SK-N-SH treated with all-trans-retinoic acid at 6 μM for 48 hours (cell line): ENCODE measurements around the gene TYW1B.
"Not testable (repeated sequence)": the region's sequence is repeated elsewhere in the genome, so short reads cannot be mapped to it uniquely, and the experiment has no call there.

Experiments
- ARNTL ChIP-seq: fragments of 450-650 bp; formaldehyde crosslinking; IDR thresholded peaks from 2 replicates; pipeline ENCODE4 v1.5.0; 2020; ENCODE audit warnings: low read depth, mild to moderate bottlenecking, moderate library complexity, borderline replicate concordance
- CSDC2 ChIP-seq: fragments of 250-450 bp; sonication (Bioruptor Pico); IDR thresholded peaks from 2 replicates; pipeline ENCODE4 v1.5.0; 2020; ENCODE audit warnings: mild to moderate bottlenecking, moderate library complexity
- PATZ1 ChIP-seq: fragments of 250-450 bp; sonication (Bioruptor Pico); IDR thresholded peaks from 2 replicates; pipeline ENCODE4 v1.8.0; 2020; ENCODE audit warnings: mild to moderate bottlenecking, moderate library complexity, borderline replicate concordance
- PPARA ChIP-seq: fragments of 250-450 bp; sonication (Bioruptor Pico); IDR thresholded peaks from 2 replicates; pipeline ENCODE4 v1.5.0; 2020; ENCODE audit warnings: mild to moderate bottlenecking, borderline replicate concordance
- SNAI2 ChIP-seq: fragments of 250-450 bp; sonication (Bioruptor Pico); IDR thresholded peaks from 2 replicates; pipeline ENCODE4 v1.5.0; 2020; ENCODE audit warnings: mild to moderate bottlenecking, moderate library complexity
- TCF4 ChIP-seq: fragments of 250-450 bp; sonication (Bioruptor Pico); IDR thresholded peaks from 2 replicates; pipeline ENCODE4 v1.8.0; 2021; ENCODE audit warnings: mild to moderate bottlenecking, moderate library complexity, borderline replicate concordance
- ZC3H10 ChIP-seq: fragments of 250-450 bp; sonication (Bioruptor Pico); IDR thresholded peaks from 2 replicates; pipeline ENCODE4 v1.5.1; 2021; ENCODE audit warnings: mild to moderate bottlenecking, moderate library complexity
- ZFP3 ChIP-seq: fragments of 250-450 bp; sonication (Bioruptor Pico); IDR thresholded peaks from 2 replicates; pipeline ENCODE4 v1.5.0; 2020; ENCODE audit warnings: mild to moderate bottlenecking, moderate library complexity
- ZFP30 ChIP-seq: fragments of 450-650 bp; formaldehyde crosslinking; IDR thresholded peaks from 2 replicates; pipeline ENCODE4 v1.5.0; 2022; ENCODE audit warnings: mild to moderate bottlenecking, moderate library complexity
- ZNF565 ChIP-seq: fragments of 450-650 bp; formaldehyde crosslinking; conservative IDR thresholded peaks from 2 replicates; pipeline ENCODE4 v1.5.0; 2020; ENCODE audit warnings: low read depth, mild to moderate bottlenecking, moderate library complexity
- ZNF8 ChIP-seq: fragments of 450-650 bp; formaldehyde crosslinking; IDR thresholded peaks from 2 replicates; pipeline ENCODE4 v1.5.0; 2020; ENCODE audit warnings: mild to moderate bottlenecking, moderate library complexity
- TF ChIP-seq, protein P1 (sequence below): fragments of 250-450 bp; sonication (Bioruptor Pico); IDR thresholded peaks from 2 replicates; pipeline ENCODE4 v1.5.1; 2020; ENCODE audit warnings: low read depth, mild to moderate bottlenecking, moderate library complexity
- TF ChIP-seq, protein P2 (sequence below): fragments of 250-450 bp; sonication (Bioruptor Pico); IDR thresholded peaks from 2 replicates; pipeline ENCODE4 v1.8.0; 2021; ENCODE audit warnings: low read depth, mild to moderate bottlenecking, moderate library complexity, borderline replicate concordance

GRCh38 chr7:72830567-72830966 lies 2.6 kb upstream of the TYW1B start:
- TF ChIP-seq ARNTL (CRISPR knock-in tag); ZNF8 (CRISPR knock-in tag); PATZ1 (CRISPR knock-in tag); ZC3H10 (CRISPR knock-in tag); CSDC2 (CRISPR knock-in tag); PPARA; ZFP30 (CRISPR knock-in tag); ZNF565; TCF4 (CRISPR knock-in tag); ZFP3 (CRISPR knock-in tag); SNAI2 (CRISPR knock-in tag): not testable (repeated sequence)
- TF ChIP-seq, protein P1, sequence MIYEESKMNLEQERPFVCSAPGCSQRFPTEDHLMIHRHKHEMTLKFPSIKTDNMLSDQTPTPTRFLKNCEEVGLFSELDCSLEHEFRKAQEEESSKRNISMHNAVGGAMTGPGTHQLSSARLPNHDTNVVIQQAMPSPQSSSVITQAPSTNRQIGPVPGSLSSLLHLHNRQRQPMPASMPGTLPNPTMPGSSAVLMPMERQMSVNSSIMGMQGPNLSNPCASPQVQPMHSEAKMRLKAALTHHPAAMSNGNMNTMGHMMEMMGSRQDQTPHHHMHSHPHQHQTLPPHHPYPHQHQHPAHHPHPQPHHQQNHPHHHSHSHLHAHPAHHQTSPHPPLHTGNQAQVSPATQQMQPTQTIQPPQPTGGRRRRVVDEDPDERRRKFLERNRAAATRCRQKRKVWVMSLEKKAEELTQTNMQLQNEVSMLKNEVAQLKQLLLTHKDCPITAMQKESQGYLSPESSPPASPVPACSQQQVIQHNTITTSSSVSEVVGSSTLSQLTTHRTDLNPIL (CRISPR knock-in tag), result not testable (repeated sequence)
- TF ChIP-seq, protein P2, sequence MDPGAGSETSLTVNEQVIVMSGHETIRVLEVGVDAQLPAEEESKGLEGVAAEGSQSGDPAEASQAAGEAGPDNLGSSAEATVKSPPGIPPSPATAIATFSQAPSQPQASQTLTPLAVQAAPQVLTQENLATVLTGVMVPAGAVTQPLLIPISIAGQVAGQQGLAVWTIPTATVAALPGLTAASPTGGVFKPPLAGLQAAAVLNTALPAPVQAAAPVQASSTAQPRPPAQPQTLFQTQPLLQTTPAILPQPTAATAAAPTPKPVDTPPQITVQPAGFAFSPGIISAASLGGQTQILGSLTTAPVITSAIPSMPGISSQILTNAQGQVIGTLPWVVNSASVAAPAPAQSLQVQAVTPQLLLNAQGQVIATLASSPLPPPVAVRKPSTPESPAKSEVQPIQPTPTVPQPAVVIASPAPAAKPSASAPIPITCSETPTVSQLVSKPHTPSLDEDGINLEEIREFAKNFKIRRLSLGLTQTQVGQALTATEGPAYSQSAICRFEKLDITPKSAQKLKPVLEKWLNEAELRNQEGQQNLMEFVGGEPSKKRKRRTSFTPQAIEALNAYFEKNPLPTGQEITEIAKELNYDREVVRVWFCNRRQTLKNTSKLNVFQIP (CRISPR knock-in tag), result not testable (repeated sequence)
